Lung (tissue), 12 donors: ENCODE results near the gene NMNAT1. TPM values are rescaled to one million over a fixed set of nuclear protein-coding genes. Genes with fewer than 3 reads are reported as not detected.

Source experiments
- ATAC-seq: fragments of 200-7000 bp; cut with Tn5 transposase; one replicate; pipeline ENCODE4 v1.9.1; 2020; ENCODE audit warnings: moderate number of reproducible peaks; ENCODE audit not compliant: insufficient read depth, low FRiP score
- DNase-seq, 3 donors: peaks; one replicate each; pipeline ENCODE4 v3.0.0-alpha.2; 2013 to 2017
- H3K27ac ChIP-seq, 2 donors: one replicate each; pipeline ENCODE4 v1.5.1; 2013; ENCODE audit warnings: mild to moderate bottlenecking in 2 of 2, moderate library complexity in 2 of 2, control low read depth in 1 of 2, inconsistent platforms in 1 of 2, low read depth in 1 of 2, low read length in 1 of 2
- H3K27me3 ChIP-seq, 3 donors: one replicate each; pipeline ENCODE4 v1.5.1; 2013; ENCODE audit warnings: low read length in 2 of 3; ENCODE audit not compliant: control insufficient read depth in 3 of 3, insufficient read depth in 3 of 3
- H3K36me3 ChIP-seq, 4 donors: one replicate each; pipeline ENCODE4 v1.5.1; 2013; ENCODE audit warnings: low read length in 4 of 4, mild to moderate bottlenecking in 1 of 4, moderate library complexity in 1 of 4; ENCODE audit not compliant: control insufficient read depth in 4 of 4, insufficient read depth in 4 of 4
- H3K4me1 ChIP-seq, 5 donors: one replicate each; pipeline ENCODE4 v1.5.1; 2013; ENCODE audit warnings: low read length in 5 of 5, mild to moderate bottlenecking in 2 of 5, moderate library complexity in 1 of 5; ENCODE audit not compliant: control insufficient read depth in 5 of 5, insufficient read depth in 5 of 5
- H3K4me3 ChIP-seq: one replicate; pipeline ENCODE4 v1.5.1; 2013; ENCODE audit warnings: mild to moderate bottlenecking, control low read depth, moderate library complexity
- H3K9ac ChIP-seq, 2 donors: one replicate each; pipeline ENCODE4 v1.5.1; 2013; ENCODE audit warnings: low read length in 2 of 2, control low read depth in 1 of 2; ENCODE audit not compliant: insufficient read depth in 1 of 2
- H3K9me3 ChIP-seq, 4 donors: one replicate each; pipeline ENCODE4 v1.5.1; 2013; ENCODE audit warnings: low read length in 3 of 4, mild to moderate bottlenecking in 1 of 4, moderate library complexity in 1 of 4; ENCODE audit not compliant: control insufficient read depth in 4 of 4, insufficient read depth in 3 of 4
- WGBS, 2 donors: extraction: QIAGEN DNeasy Blood & Tissue Kit; methylation state at CpG; one replicate each; pipeline ENCODE4 v1.1.7; 2013; 5-methylcytosine and 5-hydroxymethylcytosine counted together
- polyA plus RNA-seq, 2 donors: library from polyadenylated mRNA; stranded (reverse); fragments of 200-250 nt; gene quantifications; one replicate each; pipeline ENCODE4 v1.2.1, GENCODE V29; 2013
- total RNA-seq, 2 donors: library from RNA; depleted of rRNA in 1 of 2; stranded (reverse); fragments of >200 nt in 1 of 2; gene quantifications; one replicate each; pipeline ENCODE4 v1.2.1, GENCODE V29; 2014 to 2021
- TF ChIP-seq, protein P1 (sequence below): IDR thresholded peaks from 2 replicates; pipeline ENCODE4 v1.5.1; 2012; ENCODE audit warnings: mild to moderate bottlenecking; ENCODE audit errors: control extremely low read depth, extremely low read depth
- donor health status: control.
- donor health status: control.
- donor health status: Bipolar disorder and iron deficiency.
- donor health status: healthy.
- donor health status: DM: yes; HTN: yes; CAD: no.

Gene NMNAT1
- total and polyA plus RNA-seq, 4 donors: 4.1 to 8.6 (median 6.8) TPM

DNA sequence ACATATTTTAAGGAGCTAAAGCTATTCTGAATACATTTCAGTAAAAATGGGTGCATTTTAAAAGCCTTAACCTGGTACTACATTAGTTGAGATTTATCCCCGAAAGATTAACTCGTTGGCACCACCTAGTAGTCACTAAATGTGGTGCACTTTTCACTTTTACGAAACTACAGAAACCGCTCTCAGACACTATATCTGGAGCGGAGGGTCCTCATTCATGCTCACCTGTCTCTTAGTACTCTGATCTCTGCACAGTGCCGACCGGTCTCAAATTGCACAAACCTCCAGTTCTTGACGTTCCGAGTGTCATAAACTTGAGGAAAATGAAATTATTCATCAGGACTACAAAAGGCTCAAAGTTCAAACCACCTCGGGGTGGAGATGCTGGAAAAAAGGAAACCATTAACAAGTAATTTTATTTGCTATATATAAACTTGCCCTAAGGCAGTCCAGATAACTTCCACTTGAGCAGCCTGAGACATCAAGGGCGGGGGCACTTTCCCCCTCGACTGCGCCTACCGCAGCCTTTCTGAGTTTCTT, 806 bp upstream of the NMNAT1 start:
- WGBS, 2 donors: 0 to 1% methylated on average over 14 of the region's 14 CpGs
- ATAC-seq (peak; percentile 38), DNase-seq (peak; percentile 23 to 69 (median 55))
- H3K27me3 ChIP-seq: no peaks in the 10 kb centered on the region
- peaks cover 2 to 10% (median 7%) of the 10 kb centered on the region in 4 donors for H3K36me3 ChIP-seq
- H3K4me3 ChIP-seq: peak overlapping the region; percentile 57
- H3K9me3 ChIP-seq: no peaks in the 10 kb centered on the region
- H3K9ac ChIP-seq: peak overlapping the region; percentile 80 to 88
- H3K4me1 ChIP-seq: peaks cover 0 to 13% (median 4%) of the 10 kb centered on the region in 5 donors
- TF ChIP-seq, protein P1, sequence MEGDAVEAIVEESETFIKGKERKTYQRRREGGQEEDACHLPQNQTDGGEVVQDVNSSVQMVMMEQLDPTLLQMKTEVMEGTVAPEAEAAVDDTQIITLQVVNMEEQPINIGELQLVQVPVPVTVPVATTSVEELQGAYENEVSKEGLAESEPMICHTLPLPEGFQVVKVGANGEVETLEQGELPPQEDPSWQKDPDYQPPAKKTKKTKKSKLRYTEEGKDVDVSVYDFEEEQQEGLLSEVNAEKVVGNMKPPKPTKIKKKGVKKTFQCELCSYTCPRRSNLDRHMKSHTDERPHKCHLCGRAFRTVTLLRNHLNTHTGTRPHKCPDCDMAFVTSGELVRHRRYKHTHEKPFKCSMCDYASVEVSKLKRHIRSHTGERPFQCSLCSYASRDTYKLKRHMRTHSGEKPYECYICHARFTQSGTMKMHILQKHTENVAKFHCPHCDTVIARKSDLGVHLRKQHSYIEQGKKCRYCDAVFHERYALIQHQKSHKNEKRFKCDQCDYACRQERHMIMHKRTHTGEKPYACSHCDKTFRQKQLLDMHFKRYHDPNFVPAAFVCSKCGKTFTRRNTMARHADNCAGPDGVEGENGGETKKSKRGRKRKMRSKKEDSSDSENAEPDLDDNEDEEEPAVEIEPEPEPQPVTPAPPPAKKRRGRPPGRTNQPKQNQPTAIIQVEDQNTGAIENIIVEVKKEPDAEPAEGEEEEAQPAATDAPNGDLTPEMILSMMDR: peak; percentile 17
- H3K27ac ChIP-seq: peak overlapping the region; percentile 88 to 95

DNA sequence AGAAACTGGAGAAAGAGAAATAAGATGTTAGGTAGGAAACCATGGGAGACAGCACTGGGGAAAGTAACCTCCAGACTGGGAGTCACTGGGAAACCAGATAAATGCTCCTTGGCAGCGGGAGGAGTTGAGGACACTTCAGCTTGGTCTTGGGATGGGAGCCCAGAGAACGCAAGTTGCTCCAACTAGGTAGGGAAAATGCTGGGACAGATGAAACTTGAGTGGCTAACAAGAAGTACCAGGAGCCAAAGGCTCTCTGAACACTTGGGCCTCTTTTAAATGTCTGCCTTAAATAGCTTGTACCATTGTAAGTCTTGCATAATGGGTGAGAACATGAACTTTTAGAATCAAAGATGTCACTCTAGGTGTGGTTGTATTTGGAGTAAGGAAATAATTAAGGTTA, 3.0 kb downstream of the NMNAT1 start:
- H3K9me3 ChIP-seq: no peaks in the 10 kb centered on the region
- WGBS, 2 donors: 77 to 100% methylated on average over 2 of the region's 2 CpGs
- no peak overlapping the region for H3K27ac ChIP-seq
- H3K4me3 ChIP-seq: no peak overlapping the region
- TF ChIP-seq, protein P1: no peak
- no peak overlapping the region for H3K9ac ChIP-seq
- H3K36me3 ChIP-seq: peaks cover 0 to 8% (median 4%) of the 10 kb centered on the region in 4 donors
- H3K27me3 ChIP-seq: no peaks in the 10 kb centered on the region
- peaks cover 0 to 16% (median 4%) of the 10 kb centered on the region in 5 donors for H3K4me1 ChIP-seq
- DNase-seq (no peak), ATAC-seq (no peak)

DNA sequence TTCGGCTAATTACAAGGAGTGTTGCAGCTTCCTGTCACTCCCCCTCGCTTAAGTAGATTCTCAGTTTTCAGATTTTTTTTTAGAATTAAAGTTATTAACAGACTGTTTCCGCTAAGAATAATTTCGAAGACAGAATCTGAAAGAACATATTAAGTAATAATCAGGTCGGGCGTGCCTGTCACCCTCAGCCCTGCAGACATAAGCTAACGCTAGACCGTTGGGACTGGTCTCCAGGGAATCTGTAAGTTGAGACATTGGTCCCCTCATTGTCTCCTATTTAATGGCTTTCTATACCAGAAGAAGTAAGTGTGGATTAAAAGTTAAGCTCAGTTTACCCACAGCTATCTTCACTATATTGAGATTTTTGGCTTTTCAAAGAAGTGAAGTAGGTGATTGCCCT, 14.5 kb downstream of the NMNAT1 start:
- Histone ChIP-seq H3K27me3 (no peaks in the 10 kb centered on the region), H3K9me3 (no peaks in the 10 kb centered on the region), H3K4me1 (no peaks in the 10 kb centered on the region), H3K4me3 (no peak overlapping the region), H3K36me3 (peaks cover 0 to 4% (median under 1%) of the 10 kb centered on the region in 4 donors), H3K9ac (no peak overlapping the region), H3K27ac (no peak overlapping the region)
- 93% methylated on average over 8 of the region's 8 CpGs for WGBS, 2 donors
- ATAC-seq: no peak
- no peak for DNase-seq
- TF ChIP-seq, protein P1: no peak

DNA sequence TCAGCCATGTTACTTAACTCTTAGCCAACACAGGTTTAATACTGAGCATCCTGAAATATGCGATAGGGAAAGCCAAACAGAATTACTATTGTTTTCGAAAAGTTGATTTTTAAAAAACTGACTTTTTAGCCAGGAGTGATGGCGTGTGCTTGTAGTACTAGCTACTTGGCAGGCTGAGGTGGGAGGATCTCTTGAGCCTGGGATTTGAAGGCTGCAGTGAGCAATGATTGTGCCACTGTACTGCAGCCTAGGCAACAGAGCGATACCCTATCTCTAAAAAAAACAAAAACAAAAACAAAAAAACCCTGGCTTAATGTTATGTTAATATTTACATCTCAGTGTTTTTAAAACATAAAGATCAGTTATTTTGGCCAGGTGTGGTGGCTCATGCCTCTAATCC, 16.7 kb downstream of the NMNAT1 start:
- WGBS, 2 donors: 91 to 96% methylated on average over 4 of the region's 4 CpGs
- Histone ChIP-seq H3K27me3 (no peaks in the 10 kb centered on the region), H3K4me1 (no peaks in the 10 kb centered on the region), H3K36me3 (peaks cover 0 to 2% (median under 1%) of the 10 kb centered on the region in 4 donors), H3K27ac (no peak overlapping the region), H3K9ac (no peak overlapping the region), H3K4me3 (no peak overlapping the region), H3K9me3 (no peaks in the 10 kb centered on the region)
- TF ChIP-seq, protein P1: no peak
- ATAC-seq (no peak), DNase-seq (no peak)
